ENCODE results near the gene CMSS1.

DNA sequence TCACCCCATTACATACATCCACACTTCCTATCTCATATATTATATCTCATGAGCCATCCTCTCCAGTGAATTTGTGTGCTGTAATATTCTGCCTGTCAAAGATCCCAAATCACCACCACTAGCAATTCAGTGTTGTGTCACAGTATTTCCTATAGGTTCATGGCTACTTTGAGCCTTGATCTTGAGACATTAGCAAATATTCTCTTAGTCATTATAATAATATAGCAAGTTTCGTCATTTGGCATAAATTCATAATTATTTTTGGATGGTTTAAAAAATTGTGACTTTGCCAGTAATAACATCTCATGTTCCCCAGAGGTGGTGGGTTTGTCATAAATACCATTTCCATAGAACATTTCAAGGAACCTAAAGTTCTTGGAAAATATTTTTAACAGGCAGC is 47.7 kb downstream of the CMSS1 start:
- no peak for TF ChIP-seq OVOL2 (CRISPR knock-in tag; IDR thresholded peaks at IDR 0.05; ENCODE audit: borderline replicate concordance)
- TF ChIP-seq, protein P1, sequence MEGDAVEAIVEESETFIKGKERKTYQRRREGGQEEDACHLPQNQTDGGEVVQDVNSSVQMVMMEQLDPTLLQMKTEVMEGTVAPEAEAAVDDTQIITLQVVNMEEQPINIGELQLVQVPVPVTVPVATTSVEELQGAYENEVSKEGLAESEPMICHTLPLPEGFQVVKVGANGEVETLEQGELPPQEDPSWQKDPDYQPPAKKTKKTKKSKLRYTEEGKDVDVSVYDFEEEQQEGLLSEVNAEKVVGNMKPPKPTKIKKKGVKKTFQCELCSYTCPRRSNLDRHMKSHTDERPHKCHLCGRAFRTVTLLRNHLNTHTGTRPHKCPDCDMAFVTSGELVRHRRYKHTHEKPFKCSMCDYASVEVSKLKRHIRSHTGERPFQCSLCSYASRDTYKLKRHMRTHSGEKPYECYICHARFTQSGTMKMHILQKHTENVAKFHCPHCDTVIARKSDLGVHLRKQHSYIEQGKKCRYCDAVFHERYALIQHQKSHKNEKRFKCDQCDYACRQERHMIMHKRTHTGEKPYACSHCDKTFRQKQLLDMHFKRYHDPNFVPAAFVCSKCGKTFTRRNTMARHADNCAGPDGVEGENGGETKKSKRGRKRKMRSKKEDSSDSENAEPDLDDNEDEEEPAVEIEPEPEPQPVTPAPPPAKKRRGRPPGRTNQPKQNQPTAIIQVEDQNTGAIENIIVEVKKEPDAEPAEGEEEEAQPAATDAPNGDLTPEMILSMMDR (IDR thresholded peaks at IDR 0.05) = no peak
- no peak for TF ChIP-seq CREM (CRISPR knock-in tag; IDR thresholded peaks at IDR 0.05)
- TF ChIP-seq, protein P2, sequence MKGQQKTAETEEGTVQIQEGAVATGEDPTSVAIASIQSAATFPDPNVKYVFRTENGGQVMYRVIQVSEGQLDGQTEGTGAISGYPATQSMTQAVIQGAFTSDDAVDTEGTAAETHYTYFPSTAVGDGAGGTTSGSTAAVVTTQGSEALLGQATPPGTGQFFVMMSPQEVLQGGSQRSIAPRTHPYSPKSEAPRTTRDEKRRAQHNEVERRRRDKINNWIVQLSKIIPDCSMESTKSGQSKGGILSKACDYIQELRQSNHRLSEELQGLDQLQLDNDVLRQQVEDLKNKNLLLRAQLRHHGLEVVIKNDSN (CRISPR knock-in tag; IDR thresholded peaks at IDR 0.05) = no peak
- TF ChIP-seq ZNF138 (CRISPR knock-in tag; conservative IDR thresholded peaks at IDR 0.05) = no peak
- TF ChIP-seq JUN (CRISPR knock-in tag; IDR thresholded peaks at IDR 0.05) = no peak
